HG02763 (cell line): ENCODE results near the gene MYLK4.
A peak's percentile ranks its signal among the peaks of the same experiment; 100 is the strongest.

Source experiments
- ATAC-seq: cut with Tn5 transposase; IDR thresholded peaks from one replicate; pipeline ENCODE4 v1.9.1; 2021; ENCODE audit warnings: mild to moderate bottlenecking, moderate library complexity; ENCODE audit not compliant: unreplicated experiment

Gene MYLK4

GRCh38 chr6:2665146-2666070 lies 85.3 kb downstream of the MYLK4 start:
- no peak for ATAC-seq

GRCh38 chr6:2663123-2663522 lies 87.6 kb downstream of the MYLK4 start:
- no peak for ATAC-seq

GRCh38 chr6:2661651-2662050 lies 89.1 kb downstream of the MYLK4 start:
- no peak for ATAC-seq

DNA sequence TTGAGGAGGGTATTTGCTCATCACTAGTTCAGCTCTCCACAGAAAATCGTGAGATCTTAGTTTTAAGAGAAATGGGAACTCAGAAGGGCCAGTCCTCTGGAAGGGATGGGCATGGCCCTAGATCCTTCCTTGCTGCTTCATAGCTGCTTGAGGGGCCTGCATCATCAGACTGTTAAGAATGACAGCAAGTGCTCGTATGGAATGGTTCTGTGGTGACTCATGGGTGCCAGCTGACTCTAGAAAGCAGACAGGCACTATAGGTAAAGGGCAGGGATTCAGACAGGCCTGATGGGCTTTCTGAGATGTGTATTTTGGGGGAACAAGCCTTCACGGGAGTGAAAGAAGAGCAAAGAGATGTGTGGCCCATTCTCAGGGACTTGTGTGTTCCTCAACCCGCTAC lies 90.8 kb downstream of the MYLK4 start:
- no peak for ATAC-seq

GRCh38 chr6:2659381-2659780 lies 91.3 kb downstream of the MYLK4 start:
- no peak for ATAC-seq

GRCh38 chr6:2658788-2659187 lies 91.9 kb downstream of the MYLK4 start:
- peak; percentile 78 for ATAC-seq

- no peak for ATAC-seq
These were observed 94.2 kb downstream of the MYLK4 start for GRCh38 chr6:2656460-2657079.

GRCh38 chr6:2655844-2656433 lies 94.8 kb downstream of the MYLK4 start:
- no peak for ATAC-seq

DNA sequence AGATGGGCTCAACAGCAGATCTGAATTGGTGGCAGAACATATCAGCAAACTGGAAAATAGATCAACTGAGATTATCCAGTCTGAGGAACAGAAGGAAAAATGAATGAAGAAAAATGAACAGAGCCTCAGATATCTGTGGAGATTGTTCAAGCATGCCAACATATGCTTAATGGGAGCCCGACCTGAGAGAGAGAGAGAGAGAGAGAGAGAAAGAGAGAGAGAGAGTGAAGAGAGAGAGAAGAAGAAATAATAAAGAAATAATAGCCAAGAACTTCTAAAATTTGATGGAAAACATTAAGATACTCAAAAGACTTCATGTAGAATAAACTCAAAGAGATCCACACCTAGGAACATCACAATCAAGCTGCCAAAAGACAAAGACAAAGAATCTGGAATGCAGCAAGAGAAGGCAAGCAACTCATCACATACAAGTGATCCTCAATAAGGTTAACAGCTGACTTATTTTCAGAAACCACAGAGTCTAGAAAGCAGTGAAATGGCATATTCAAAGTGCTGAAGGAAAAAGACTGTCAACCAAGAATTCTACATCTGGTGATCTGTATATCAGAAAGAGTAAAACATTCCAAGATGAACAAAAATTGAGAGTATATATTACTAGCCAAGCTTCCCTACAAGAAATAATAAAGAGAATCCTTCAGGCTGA lies 97.2 kb downstream of the MYLK4 start:
- ATAC-seq, result no peak

- no peak for ATAC-seq
These were observed 98.1 kb downstream of the MYLK4 start for GRCh38 chr6:2652611-2653010.

GRCh38 chr6:2651961-2652360 lies 98.8 kb downstream of the MYLK4 start:
- no peak for ATAC-seq

DNA sequence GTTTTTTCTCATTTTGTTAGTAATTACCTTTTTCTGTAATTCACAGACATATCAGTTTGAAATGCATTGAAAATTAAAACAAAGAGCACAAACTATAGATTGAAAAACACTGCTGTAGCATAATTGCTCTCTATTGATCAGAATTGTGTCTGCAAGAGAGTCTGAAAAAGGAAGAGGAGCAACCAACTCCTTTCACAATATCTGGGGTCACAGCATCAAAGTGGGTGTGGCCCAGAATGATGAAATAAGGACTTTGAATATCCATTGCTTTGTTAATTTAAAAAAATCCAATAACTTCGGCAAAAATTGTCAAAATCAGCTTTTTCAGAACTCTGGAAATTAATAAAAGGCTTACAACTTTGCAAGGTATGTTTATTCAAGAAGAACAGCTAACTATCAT lies 99.2 kb downstream of the MYLK4 start:
- no peak for ATAC-seq

DNA sequence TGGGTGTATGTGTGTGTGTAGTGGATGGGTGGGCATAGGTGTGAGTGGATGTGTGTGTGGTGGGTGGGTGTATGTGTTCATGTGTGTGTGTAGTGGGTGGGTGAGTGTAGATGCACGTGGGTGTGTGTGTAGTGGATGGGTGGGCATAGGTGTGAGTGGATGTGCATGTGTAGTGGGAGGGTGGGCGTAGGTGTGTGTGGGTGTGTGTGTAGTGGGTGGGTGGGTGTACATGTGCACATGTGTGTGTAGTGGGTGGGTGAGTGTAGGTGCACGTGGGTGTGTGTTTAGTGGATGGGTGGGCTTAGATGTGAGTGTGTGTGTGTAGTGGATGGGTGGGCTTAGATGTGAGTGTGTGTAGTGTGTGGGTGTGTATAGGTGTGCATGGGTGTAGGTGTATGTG lies 104.4 kb downstream of the MYLK4 start:
- no peak for ATAC-seq

DNA sequence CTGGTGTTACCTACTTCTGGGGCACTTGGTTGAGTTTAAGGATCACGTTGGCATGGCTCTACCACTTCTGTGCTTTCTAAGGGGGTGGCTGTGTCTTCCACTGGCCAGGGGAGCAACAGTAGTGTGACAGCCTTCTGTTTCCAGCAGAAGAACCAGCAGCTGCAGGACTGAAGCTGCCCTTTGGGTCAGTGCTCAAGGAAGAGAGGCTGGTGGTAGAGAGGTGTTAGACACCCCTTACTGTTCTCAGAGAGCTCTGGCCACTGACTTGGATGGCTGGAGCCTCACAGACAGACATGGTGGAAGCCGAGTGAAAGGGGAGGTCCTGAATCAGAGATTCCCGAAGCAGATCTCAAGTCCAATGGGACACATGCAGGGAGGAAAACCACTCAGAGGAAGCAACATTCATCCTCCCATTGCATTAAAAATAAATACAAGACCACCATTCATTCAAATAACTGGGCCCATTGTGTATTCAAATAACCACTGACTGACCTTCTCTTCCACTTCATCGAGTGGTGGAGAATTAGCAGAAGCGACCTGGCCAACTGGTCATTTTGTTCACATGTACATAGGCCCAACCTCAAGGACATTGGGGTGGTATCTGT lies 106.7 kb downstream of the MYLK4 start:
- no peak for ATAC-seq

DNA sequence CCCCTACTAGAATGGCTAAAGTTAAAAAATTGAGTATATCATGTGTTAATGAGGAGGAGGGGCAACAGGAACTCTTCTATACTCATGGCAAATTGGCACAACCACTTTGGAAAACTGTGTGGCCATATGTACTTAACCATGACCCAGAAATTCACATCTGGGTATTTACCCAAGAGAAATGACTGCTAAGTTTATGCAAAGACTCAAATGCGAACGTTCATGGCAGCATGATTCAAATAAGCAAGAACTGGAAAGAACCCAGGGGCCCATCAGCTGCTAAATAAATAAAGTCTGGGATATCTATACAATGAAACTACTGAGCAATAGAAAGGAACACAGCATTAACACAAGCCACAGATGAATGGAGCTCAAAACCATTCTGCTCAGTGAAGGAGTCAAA lies 107.6 kb downstream of the MYLK4 start:
- ATAC-seq, result no peak

DNA sequence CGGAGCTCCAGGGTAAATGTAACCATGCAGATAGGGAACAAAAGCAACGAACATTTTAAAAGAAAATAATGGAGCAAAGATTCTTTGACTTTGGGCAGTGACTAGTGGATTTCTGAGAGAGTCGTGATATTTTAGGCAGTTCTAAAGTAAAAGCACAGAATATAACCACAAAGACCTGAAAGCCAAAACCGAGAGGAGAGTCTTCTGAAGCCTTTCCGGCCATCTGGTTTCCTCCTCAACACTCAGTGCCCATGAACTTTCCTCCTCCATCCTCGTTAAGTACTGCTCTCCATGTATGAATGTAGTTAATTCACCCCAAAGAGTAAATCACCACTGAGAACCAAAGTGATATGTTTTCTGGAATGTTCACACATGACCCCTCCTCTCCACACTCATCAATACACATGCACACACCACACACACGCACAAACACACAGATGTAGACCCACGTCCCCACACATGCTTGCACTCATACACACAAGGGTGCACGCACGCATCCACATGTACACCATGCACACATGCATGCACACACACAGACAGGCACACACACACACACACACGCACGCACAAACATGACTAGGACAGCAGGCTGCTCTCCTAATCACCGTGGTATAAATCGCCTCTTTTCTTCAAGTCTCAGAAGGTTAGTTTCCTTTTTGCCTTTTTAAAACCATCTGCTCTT lies 109.5 kb downstream of the MYLK4 start:
- ATAC-seq, result no peak

- ATAC-seq, result no peak
These were observed 110.2 kb downstream of the MYLK4 start for GRCh38 chr6:2640551-2640950.

DNA sequence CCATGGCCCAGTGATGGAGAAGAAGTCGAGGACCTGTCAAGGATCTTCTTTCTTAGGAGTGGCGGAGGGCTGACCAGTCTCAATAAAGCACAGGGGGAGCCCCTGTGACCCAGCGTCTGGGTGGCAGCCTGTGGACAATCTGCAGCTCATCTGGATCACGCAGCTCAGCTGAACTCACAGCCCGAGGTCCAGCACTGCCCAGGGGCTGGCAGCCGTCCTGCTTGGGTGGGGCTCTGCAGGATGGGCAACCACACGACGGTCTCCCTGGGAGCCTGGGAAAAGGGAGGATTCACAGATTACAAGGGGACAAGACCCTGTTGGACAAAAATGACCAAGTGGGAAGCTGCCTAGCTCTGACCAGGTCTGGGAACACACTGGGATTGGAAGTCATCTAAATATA lies 110.8 kb downstream of the MYLK4 start:
- no peak for ATAC-seq

DNA sequence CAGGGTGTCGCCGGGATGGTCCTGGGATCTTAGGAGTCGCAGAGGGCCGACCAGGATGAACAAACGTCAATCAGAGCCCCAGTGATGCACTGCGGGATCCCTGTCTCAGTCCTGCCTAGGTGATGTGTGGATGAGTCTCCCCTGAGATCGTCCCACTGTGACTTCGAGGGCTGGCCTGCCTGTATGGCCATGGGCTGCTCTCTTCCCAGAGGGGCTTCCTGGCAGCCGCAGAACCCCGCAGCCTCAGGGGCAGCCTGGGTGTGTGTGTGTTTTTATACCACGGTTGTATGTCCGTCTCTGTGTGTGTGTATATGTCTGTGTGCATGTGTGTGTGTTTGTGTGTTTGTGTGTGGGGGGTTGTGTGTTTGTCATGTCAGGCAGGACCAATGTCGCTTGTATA lies 111.6 kb downstream of the MYLK4 start:
- no peak for ATAC-seq

DNA sequence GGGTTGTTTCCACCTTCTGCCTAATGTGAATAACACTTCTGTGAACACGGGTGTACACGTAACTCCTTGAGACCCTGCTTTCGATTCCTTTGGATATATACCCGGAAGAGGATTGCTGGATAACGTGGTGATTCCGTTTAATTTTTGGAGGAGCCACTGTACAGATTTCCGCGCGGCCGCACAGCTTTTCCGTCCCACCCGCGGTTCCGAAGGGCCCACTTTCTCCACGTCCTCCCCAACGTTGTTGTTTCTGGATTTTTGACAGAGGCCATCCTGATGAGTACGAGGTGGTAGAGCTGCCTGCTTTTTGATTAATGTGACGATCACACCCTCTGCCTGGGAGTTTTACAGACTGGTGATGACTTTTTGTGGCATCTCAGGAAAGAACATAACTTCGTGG lies 114.0 kb downstream of the MYLK4 start:
- ATAC-seq, result no peak

DNA sequence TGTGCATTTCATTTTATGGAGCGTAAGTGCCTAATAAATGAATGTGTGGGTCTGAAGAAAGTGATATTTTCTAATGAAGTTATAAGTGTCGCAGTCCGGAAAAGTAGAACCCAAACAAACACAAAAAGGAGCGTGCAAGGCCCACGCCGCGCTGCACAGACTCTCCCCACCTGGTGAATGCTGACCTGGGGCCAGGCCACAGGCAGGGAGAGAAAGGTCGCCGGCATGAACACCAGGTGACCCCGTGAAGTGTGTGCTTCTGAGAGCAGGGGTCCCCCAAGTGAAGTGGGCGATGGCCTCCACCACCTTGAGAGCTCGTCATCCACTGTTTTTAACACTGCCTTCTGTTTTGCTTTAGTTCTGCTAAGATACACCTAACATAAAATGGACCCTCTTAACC lies 114.8 kb downstream of the MYLK4 start:
- ATAC-seq, result no peak
